GM12892 (cell line): ENCODE measurements around the gene SULT1A2.

Source experiments
- POLR2A ChIP-seq: IDR thresholded peaks from 2 replicates; pipeline ENCODE4 v1.6.1; 2011; ENCODE audit warnings: low read depth, low read length, control low read depth
- POLR2AphosphoS5 ChIP-seq: IDR thresholded peaks from 2 replicates; pipeline ENCODE4 v1.6.1; 2011; ENCODE audit warnings: low read depth, low read length, control low read depth
- TAF1 ChIP-seq: IDR thresholded peaks from 2 replicates; pipeline ENCODE4 v1.6.1; 2011; ENCODE audit warnings: low read depth, mild to moderate bottlenecking, control low read depth, low read length, borderline replicate concordance

DNA sequence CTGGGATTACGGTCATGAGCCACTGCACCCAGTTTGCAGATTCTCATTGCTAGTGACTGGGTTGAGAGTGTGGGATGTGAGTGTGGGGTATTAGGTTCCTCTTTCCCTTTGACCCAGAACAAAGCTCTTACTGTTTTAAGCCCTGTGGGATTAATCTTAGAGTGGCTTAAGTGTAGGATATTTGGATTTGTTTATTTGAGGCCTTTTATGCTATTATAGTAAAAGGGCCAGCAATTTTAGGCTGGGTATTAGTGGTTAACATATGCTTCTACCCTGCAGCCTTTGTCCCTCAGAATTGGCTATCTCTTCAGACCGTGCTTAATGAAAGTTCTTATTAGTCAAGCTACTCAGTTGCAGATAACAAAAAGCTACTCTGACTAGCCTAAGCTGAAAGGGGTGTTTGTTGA is 39.9 kb downstream of the SULT1A2 start:
- no peak for TF ChIP-seq POLR2AphosphoS5
- no peak for TF ChIP-seq POLR2A
- no peak for TF ChIP-seq TAF1
